ENCODE data around the gene NAXD. TPM values are rescaled to one million over a fixed set of nuclear protein-coding genes. Genes with fewer than 3 reads are reported as not detected.

The NAXD gene
- polyA plus RNA-seq, 1 donor from 2014 or later = 58.1 TPM

DNA sequence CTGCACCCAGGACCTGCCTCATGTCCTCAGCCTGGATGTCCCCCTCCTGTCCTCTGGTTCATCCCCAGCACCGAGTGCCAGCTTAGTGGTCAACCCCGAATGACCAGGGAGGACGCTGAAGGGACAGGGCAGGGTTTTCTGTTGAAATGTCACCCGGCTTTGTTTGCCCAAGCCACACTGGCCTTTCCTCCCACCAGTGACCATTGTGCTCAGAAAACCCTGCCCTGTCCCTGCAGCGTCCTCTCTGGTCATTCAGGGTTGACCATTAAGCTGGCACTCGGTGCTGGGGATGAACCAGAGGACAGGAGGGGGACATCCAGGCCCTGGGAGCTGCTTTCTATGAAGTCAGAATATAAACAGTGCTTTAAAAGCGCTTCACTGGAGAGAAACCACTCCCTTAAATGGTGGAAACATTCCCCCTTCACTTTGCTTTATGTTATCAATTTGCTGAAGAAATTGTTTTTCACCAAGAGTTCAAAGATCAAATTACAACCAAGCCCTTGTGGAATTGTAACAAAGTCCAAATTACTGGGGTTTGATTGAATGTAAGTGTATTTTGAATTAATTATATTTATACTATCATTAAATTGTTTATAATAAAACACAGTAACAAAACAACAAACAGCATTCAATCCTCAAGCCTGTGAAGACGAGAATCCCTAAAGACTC, 69.2 kb downstream of the NAXD start:
- no peaks in the 10 kb centered on the region for H3K27me3 ChIP-seq (ENCODE audit: insufficient read depth, low read depth, low read length)
- TF ChIP-seq, protein P1, sequence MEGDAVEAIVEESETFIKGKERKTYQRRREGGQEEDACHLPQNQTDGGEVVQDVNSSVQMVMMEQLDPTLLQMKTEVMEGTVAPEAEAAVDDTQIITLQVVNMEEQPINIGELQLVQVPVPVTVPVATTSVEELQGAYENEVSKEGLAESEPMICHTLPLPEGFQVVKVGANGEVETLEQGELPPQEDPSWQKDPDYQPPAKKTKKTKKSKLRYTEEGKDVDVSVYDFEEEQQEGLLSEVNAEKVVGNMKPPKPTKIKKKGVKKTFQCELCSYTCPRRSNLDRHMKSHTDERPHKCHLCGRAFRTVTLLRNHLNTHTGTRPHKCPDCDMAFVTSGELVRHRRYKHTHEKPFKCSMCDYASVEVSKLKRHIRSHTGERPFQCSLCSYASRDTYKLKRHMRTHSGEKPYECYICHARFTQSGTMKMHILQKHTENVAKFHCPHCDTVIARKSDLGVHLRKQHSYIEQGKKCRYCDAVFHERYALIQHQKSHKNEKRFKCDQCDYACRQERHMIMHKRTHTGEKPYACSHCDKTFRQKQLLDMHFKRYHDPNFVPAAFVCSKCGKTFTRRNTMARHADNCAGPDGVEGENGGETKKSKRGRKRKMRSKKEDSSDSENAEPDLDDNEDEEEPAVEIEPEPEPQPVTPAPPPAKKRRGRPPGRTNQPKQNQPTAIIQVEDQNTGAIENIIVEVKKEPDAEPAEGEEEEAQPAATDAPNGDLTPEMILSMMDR (IDR thresholded peaks at IDR 0.05; ENCODE audit: poor library complexity, severe bottlenecking) = no peak
- TF ChIP-seq, protein P2, sequence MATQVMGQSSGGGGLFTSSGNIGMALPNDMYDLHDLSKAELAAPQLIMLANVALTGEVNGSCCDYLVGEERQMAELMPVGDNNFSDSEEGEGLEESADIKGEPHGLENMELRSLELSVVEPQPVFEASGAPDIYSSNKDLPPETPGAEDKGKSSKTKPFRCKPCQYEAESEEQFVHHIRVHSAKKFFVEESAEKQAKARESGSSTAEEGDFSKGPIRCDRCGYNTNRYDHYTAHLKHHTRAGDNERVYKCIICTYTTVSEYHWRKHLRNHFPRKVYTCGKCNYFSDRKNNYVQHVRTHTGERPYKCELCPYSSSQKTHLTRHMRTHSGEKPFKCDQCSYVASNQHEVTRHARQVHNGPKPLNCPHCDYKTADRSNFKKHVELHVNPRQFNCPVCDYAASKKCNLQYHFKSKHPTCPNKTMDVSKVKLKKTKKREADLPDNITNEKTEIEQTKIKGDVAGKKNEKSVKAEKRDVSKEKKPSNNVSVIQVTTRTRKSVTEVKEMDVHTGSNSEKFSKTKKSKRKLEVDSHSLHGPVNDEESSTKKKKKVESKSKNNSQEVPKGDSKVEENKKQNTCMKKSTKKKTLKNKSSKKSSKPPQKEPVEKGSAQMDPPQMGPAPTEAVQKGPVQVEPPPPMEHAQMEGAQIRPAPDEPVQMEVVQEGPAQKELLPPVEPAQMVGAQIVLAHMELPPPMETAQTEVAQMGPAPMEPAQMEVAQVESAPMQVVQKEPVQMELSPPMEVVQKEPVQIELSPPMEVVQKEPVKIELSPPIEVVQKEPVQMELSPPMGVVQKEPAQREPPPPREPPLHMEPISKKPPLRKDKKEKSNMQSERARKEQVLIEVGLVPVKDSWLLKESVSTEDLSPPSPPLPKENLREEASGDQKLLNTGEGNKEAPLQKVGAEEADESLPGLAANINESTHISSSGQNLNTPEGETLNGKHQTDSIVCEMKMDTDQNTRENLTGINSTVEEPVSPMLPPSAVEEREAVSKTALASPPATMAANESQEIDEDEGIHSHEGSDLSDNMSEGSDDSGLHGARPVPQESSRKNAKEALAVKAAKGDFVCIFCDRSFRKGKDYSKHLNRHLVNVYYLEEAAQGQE (IDR thresholded peaks at IDR 0.05; ENCODE audit: borderline replicate concordance) = no peak
- TF ChIP-seq EP300 (conservative IDR thresholded peaks at IDR 0.05; ENCODE audit: poor library complexity, severe bottlenecking) (no peak), TAF1 (IDR thresholded peaks at IDR 0.05; ENCODE audit: low read depth) (no peak)
- no peaks in the 10 kb centered on the region for H3K9me3 ChIP-seq (ENCODE audit: low read length)
- no peak overlapping the region for H3K9ac ChIP-seq (ENCODE audit: low read length)
- no peak overlapping the region for H2AFZ ChIP-seq (ENCODE audit: low read depth, low read length)
- peaks cover 5% of the 10 kb centered on the region for H3K36me3 ChIP-seq (ENCODE audit: insufficient read depth, low read length)
- H3K9me2 ChIP-seq (ENCODE audit: insufficient read depth, low read length) = no peaks in the 10 kb centered on the region
- H3K4me3 ChIP-seq (ENCODE audit: low read length) = no peak overlapping the region
- H4K20me1 ChIP-seq (ENCODE audit: insufficient read depth) = no peaks in the 10 kb centered on the region
- H3K27ac ChIP-seq (ENCODE audit: low read length) = no peak overlapping the region
- H3K79me2 ChIP-seq (replicated peaks; ENCODE audit: insufficient read depth, low read length) = no peaks in the 10 kb centered on the region
- no peaks in the 10 kb centered on the region for H3F3A ChIP-seq (ENCODE audit: insufficient read depth, low read length, poor library complexity, severe bottlenecking)
- H3K4me2 ChIP-seq (ENCODE audit: low read length) = no peak overlapping the region

DNA sequence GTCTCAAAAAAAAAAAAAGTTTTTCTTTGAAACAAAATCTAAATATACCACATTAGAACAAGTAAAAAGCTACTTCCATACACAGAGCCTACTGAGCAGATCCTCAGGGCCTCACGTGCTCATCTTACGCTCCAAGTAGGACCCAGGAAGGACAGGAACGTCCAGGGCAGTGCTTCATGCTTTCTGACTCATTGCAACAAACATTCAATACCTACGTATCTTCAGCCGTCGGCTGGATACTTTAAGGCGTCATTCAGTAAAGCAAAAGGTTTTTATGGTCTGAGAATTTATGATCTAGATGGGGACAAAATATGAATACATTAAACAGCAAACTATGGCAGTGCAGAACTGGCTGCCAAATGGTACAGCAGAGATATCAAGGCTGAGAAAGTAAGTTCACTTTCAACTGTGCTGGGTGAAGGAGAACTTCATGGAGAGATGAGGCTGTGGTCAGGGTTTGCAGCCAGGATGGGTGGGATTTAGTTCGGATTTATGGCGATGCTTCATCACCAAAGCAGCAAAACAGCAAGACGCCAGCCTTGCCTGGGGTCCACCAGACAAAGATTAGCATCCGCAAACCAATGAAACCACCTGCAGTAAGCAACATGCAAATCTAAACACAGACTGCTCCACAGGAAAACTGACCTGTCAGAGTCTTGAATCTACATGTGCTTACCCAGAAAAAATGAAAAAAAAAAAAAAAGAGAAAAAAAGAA, 70.1 kb downstream of the NAXD start:
- Histone ChIP-seq H3K27me3 (ENCODE audit: insufficient read depth, low read depth, low read length) (no peaks in the 10 kb centered on the region), H3K9me2 (ENCODE audit: insufficient read depth, low read length) (no peaks in the 10 kb centered on the region), H3F3A (ENCODE audit: insufficient read depth, low read length, poor library complexity, severe bottlenecking) (no peaks in the 10 kb centered on the region), H3K36me3 (ENCODE audit: insufficient read depth, low read length) (peaks cover 5% of the 10 kb centered on the region), H4K20me1 (ENCODE audit: insufficient read depth) (no peaks in the 10 kb centered on the region), H3K9me3 (ENCODE audit: low read length) (no peaks in the 10 kb centered on the region), H3K4me2 (ENCODE audit: low read length) (no peak overlapping the region), H3K27ac (ENCODE audit: low read length) (no peak overlapping the region), H2AFZ (ENCODE audit: low read depth, low read length) (no peak overlapping the region), H3K79me2 (replicated peaks; ENCODE audit: insufficient read depth, low read length) (no peaks in the 10 kb centered on the region), H3K9ac (ENCODE audit: low read length) (no peak overlapping the region), H3K4me3 (ENCODE audit: low read length) (no peak overlapping the region)
- TF ChIP-seq, protein P1 (IDR thresholded peaks at IDR 0.05; ENCODE audit: poor library complexity, severe bottlenecking) = no peak
- no peak for TF ChIP-seq MXI1 (conservative IDR thresholded peaks at IDR 0.05; ENCODE audit: poor library complexity, severe bottlenecking)
- no peak for TF ChIP-seq EZH2 (IDR thresholded peaks at IDR 0.05; ENCODE audit: borderline replicate concordance, insufficient read depth, low read length, poor library complexity, severe bottlenecking)
- no peak for TF ChIP-seq POLR2AphosphoS5 (IDR thresholded peaks at IDR 0.05)
- TF ChIP-seq SMC3 (conservative IDR thresholded peaks at IDR 0.05; ENCODE audit: poor library complexity) = no peak
- no peak for TF ChIP-seq TAF1 (IDR thresholded peaks at IDR 0.05; ENCODE audit: low read depth)
- TF ChIP-seq, protein P2 (IDR thresholded peaks at IDR 0.05; ENCODE audit: borderline replicate concordance) = no peak
- no peak for TF ChIP-seq RAD21 (conservative IDR thresholded peaks at IDR 0.05)
- TF ChIP-seq EP300 (conservative IDR thresholded peaks at IDR 0.05; ENCODE audit: poor library complexity, severe bottlenecking) = no peak

Measured in neural cell (in vitro differentiated cells).